H54 (cell line): ENCODE data around the gene SCAF4.
"Not testable (repeated sequence)": the region's sequence is repeated elsewhere in the genome, so short reads cannot be mapped to it uniquely, and the experiment has no call there.

ENCODE experiments used
- DNase-seq: peaks from one replicate; pipeline ENCODE4 v3.0.0; 2011; ENCODE audit warnings: low spot score, mixed read lengths; ENCODE audit not compliant: insufficient read length
- FAIRE-seq: peaks from 3 replicates; lab custom pipeline; 2011; peaks lifted over from hg19 to GRCh38; lab: Jason Lieb, UNC
- POLR2A ChIP-seq: IDR thresholded peaks from 2 replicates; pipeline ENCODE4 v1.6.1; 2011; ENCODE audit warnings: low read depth, mild to moderate bottlenecking, low read length

SCAF4 gene

GRCh38 chr21:31667132-31667531 lies 64.8 kb downstream of the SCAF4 start:
- no peak for FAIRE-seq
- DNase-seq = no peak
- no peak for TF ChIP-seq POLR2A

- no peak for DNase-seq
- no peak for FAIRE-seq
- TF ChIP-seq POLR2A = no peak
These were observed 65.4 kb downstream of the SCAF4 start for GRCh38 chr21:31666445-31667010.

- not testable (repeated sequence) for FAIRE-seq, DNase-seq
These were observed 66.0 kb downstream of the SCAF4 start for GRCh38 chr21:31665869-31666268.

- no peak for DNase-seq
- FAIRE-seq = no peak
- no peak for TF ChIP-seq POLR2A
These were observed 66.5 kb downstream of the SCAF4 start for GRCh38 chr21:31665397-31665796.

- DNase-seq = no peak
- FAIRE-seq = no peak
- TF ChIP-seq POLR2A = no peak
These were observed 68.2 kb downstream of the SCAF4 start for GRCh38 chr21:31663584-31664249.

GRCh38 chr21:31660591-31660990 lies 71.3 kb downstream of the SCAF4 start:
- FAIRE-seq = no peak
- no peak for TF ChIP-seq POLR2A
- no peak for DNase-seq

GRCh38 chr21:31660259-31660565 lies 71.7 kb downstream of the SCAF4 start:
- DNase-seq (peak; percentile 38), FAIRE-seq (no peak)
- no peak for TF ChIP-seq POLR2A

GRCh38 chr21:31659536-31660258 lies 72.2 kb downstream of the SCAF4 start, which contains the start of gene SOD1:
Gene SOD1, plus strand, starts transcription at chr21:31659693. Its CDS starts 77 bp downstream, at chr21:31659770.
- DNase-seq = peak; percentile 98
- peak; percentile 100 for TF ChIP-seq POLR2A
- FAIRE-seq = no peak

GRCh38 chr21:31659286-31659535 lies 72.7 kb downstream of the SCAF4 start:
- DNase-seq = no peak
- TF ChIP-seq POLR2A = no peak
- no peak for FAIRE-seq

GRCh38 chr21:31658053-31658452 lies 73.9 kb downstream of the SCAF4 start:
- DNase-seq (no peak), FAIRE-seq (no peak)
- TF ChIP-seq POLR2A = no peak

GRCh38 chr21:31656199-31657095 lies 75.5 kb downstream of the SCAF4 start:
- no peak for DNase-seq
- no peak for FAIRE-seq
- no peak for TF ChIP-seq POLR2A

- DNase-seq, FAIRE-seq: not testable (repeated sequence)
These were observed 76.9 kb downstream of the SCAF4 start for GRCh38 chr21:31654821-31655580.

GRCh38 chr21:31654340-31654739 lies 77.6 kb downstream of the SCAF4 start:
- TF ChIP-seq POLR2A = no peak
- DNase-seq (no peak), FAIRE-seq (no peak)

GRCh38 chr21:31651491-31651890 lies 80.4 kb downstream of the SCAF4 start:
- not testable (repeated sequence) for FAIRE-seq, DNase-seq
